RWPE2 (cell line): ENCODE results near the gene SP5.

Experiments
- ATAC-seq: fragments of 200-7000 bp; cut with Tn5 transposase; 3 replicates; pipeline ENCODE4 v1.9.1; 2021; ENCODE audit warnings: low read depth
- DNase-seq: peaks from one replicate; pipeline ENCODE4 v3.0.0-alpha.2; 2020; ENCODE audit warnings: low spot score
- H3K27ac ChIP-seq: fragments of 450-650 bp; 2 replicates; pipeline ENCODE4 v1.5.1; 2017; ENCODE audit warnings: mild to moderate bottlenecking; ENCODE audit not compliant: poor library complexity, severe bottlenecking
- H3K27me3 ChIP-seq: fragments of 250-450 bp; sonication (Bioruptor Pico); 2 replicates; pipeline ENCODE4 v1.5.1; 2021; ENCODE audit warnings: mild to moderate bottlenecking, moderate library complexity; ENCODE audit not compliant: insufficient read depth, poor library complexity, severe bottlenecking
- H3K36me3 ChIP-seq: fragments of 250-450 bp; sonication (Bioruptor Pico); 2 replicates; pipeline ENCODE4 v1.5.1; 2020; ENCODE audit warnings: low read depth, mild to moderate bottlenecking, moderate library complexity
- H3K4me1 ChIP-seq: fragments of 250-450 bp; sonication (Bioruptor Pico); 2 replicates; pipeline ENCODE4 v1.5.1; 2021; ENCODE audit warnings: mild to moderate bottlenecking, moderate library complexity; ENCODE audit not compliant: insufficient read depth, poor library complexity, severe bottlenecking
- H3K4me3 ChIP-seq: fragments of 250-450 bp; sonication (Bioruptor Pico); 2 replicates; pipeline ENCODE4 v1.5.1; 2021; ENCODE audit warnings: mild to moderate bottlenecking, moderate library complexity; ENCODE audit not compliant: severe bottlenecking
- H3K9me3 ChIP-seq: fragments of 250-450 bp; sonication (Bioruptor Pico); 2 replicates; pipeline ENCODE4 v1.5.1; 2021; ENCODE audit warnings: mild to moderate bottlenecking, moderate library complexity; ENCODE audit not compliant: severe bottlenecking
- TF ChIP-seq, protein P1 (sequence below): fragments of 450-650 bp; IDR thresholded peaks from one replicate; pipeline ENCODE4 v1.5.1; 2017; ENCODE audit warnings: mild to moderate bottlenecking, moderate library complexity; ENCODE audit not compliant: poor library complexity, severe bottlenecking

Gene SP5

GRCh38 chr2:170715062-170715931 lies at the start of gene SP5:
TSS of gene SP5 (plus strand) at chr2:170715337. CDS start at chr2:170715513, 176 bp downstream.
- ATAC-seq = peak; percentile 66
- peak within 1 kb of the TSS; percentile 42 for H3K4me3 ChIP-seq
- H3K27me3 ChIP-seq = peaks cover 39% of the 10 kb centered on the region
- peak; percentile 56 for DNase-seq
- TF ChIP-seq, protein P1, sequence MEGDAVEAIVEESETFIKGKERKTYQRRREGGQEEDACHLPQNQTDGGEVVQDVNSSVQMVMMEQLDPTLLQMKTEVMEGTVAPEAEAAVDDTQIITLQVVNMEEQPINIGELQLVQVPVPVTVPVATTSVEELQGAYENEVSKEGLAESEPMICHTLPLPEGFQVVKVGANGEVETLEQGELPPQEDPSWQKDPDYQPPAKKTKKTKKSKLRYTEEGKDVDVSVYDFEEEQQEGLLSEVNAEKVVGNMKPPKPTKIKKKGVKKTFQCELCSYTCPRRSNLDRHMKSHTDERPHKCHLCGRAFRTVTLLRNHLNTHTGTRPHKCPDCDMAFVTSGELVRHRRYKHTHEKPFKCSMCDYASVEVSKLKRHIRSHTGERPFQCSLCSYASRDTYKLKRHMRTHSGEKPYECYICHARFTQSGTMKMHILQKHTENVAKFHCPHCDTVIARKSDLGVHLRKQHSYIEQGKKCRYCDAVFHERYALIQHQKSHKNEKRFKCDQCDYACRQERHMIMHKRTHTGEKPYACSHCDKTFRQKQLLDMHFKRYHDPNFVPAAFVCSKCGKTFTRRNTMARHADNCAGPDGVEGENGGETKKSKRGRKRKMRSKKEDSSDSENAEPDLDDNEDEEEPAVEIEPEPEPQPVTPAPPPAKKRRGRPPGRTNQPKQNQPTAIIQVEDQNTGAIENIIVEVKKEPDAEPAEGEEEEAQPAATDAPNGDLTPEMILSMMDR = no peak
- H3K36me3 ChIP-seq = no peaks in the 10 kb centered on the region
- H3K27ac ChIP-seq = no peak within 1 kb of the TSS
- no peaks in the 10 kb centered on the region for H3K4me1 ChIP-seq
- H3K9me3 ChIP-seq = no peaks in the 10 kb centered on the region

DNA sequence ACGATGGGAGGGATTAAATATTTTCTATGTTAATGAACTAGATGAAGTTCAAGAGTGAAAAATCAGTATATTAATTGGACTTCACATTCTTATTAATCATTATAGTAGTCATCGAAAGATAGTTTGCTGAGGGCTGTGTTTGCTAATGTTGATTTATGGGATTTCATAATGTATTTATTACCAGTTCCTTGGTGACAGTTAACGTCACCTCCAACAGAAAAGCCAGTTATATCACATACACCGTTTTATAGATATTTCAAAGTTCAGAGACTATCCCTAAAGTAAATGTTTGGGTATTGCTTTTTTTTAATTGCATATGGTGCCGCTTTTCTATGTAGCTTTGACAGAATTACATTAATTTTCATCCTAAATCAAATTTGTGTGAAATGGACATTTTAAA lies 49.4 kb upstream of the SP5 start:
- TF ChIP-seq, protein P1 = no peak
- Histone ChIP-seq H3K27ac (no peak overlapping the region), H3K9me3 (no peaks in the 10 kb centered on the region), H3K4me3 (no peak overlapping the region), H3K4me1 (no peaks in the 10 kb centered on the region), H3K36me3 (no peaks in the 10 kb centered on the region), H3K27me3 (no peaks in the 10 kb centered on the region)
- ATAC-seq (no peak), DNase-seq (no peak)

- Histone ChIP-seq H3K27me3 (no peaks in the 10 kb centered on the region), H3K9me3 (no peaks in the 10 kb centered on the region), H3K4me3 (no peak overlapping the region), H3K36me3 (no peaks in the 10 kb centered on the region), H3K4me1 (no peaks in the 10 kb centered on the region), H3K27ac (no peak overlapping the region)
- TF ChIP-seq, protein P1 = no peak
- DNase-seq = no peak
- no peak for ATAC-seq
These were observed 45.2 kb upstream of the SP5 start for GRCh38 chr2:170669909-170670308.

DNA sequence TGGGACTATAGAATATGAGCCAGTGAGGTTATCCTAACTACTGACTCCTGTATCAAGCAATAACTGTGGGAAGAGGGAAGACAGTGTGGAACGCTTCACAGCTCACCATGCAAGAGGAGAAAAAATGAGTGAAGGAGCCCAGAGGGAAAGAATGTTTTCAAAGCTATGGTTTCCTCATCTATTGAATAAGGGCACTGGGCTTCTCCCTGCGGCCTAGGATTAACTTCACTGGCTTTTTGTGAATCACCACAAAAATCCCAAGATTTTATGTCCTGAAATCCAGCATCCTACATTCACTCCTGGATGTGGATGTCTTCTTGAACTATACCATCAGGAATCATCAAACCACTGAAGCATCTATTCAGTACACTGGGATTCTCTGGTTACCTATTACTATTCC lies 44.5 kb upstream of the SP5 start:
- no peak for DNase-seq

More for the DNA sequence above, 44.5 kb upstream of the SP5 start:
- TF ChIP-seq, protein P1 = no peak
- Histone ChIP-seq H3K4me3 (no peak overlapping the region), H3K36me3 (no peaks in the 10 kb centered on the region), H3K9me3 (no peaks in the 10 kb centered on the region), H3K27ac (no peak overlapping the region), H3K4me1 (no peaks in the 10 kb centered on the region), H3K27me3 (no peaks in the 10 kb centered on the region)
- no peak for ATAC-seq
